PC-9 (cell line): ENCODE measurements around the gene ARMC9. TPM values are rescaled to one million over a fixed set of nuclear protein-coding genes. Genes with fewer than 3 reads are reported as not detected.

Experiments used
- BruUV-seq: library from RNA; stranded (reverse); fragments of 400-500 nt; replicated peaks from 2 replicates; lab custom pipeline; 2021; lab: Mats Ljungman, UMichigan
- CTCF ChIA-PET: fragments of 300-600 bp; sonication (Branson Sonifier 250); formaldehyde crosslinking; loops from one replicate; lab custom pipeline; 2022; ENCODE audit warnings: antibody characterized with exemption; lab: Charles Lee
- POLR2A ChIA-PET: fragments of 300-600 bp; sonication (Branson Sonifier 250); formaldehyde crosslinking; loops from one replicate; lab custom pipeline; 2022; ENCODE audit warnings: antibody characterized with exemption; ENCODE audit not compliant: unreplicated experiment; lab: Charles Lee
- DNase-seq, 2 experiments: peaks; one replicate each; pipeline versions ENCODE4 v3.0.0 to v3.0.0-alpha.2; 2015 to 2022; ENCODE audit warnings: mixed read lengths in 1 of 2
- H2AFZ ChIP-seq: fragments of 200-600 bp; sonication (generic); 2 replicates; pipeline ENCODE4 v1.8.1; 2017; ENCODE audit warnings: antibody characterized with exemption
- H3F3A ChIP-seq: fragments of 200-600 bp; sonication (generic); 2 replicates; pipeline ENCODE4 v1.8.1; 2017; ENCODE audit warnings: antibody characterized with exemption, mild to moderate bottlenecking, low read depth; ENCODE audit not compliant: insufficient read depth
- H3K27ac ChIP-seq: fragments of 200-600 bp; sonication (generic); 2 replicates; pipeline ENCODE4 v1.6.1; 2016; ENCODE audit warnings: mixed run types
- H3K27me3 ChIP-seq: fragments of 200-600 bp; sonication (generic); 2 replicates; pipeline ENCODE4 v1.6.1; 2016; ENCODE audit warnings: low read depth, mixed run types; ENCODE audit not compliant: insufficient read depth
- H3K36me3 ChIP-seq: fragments of 200-600 bp; sonication (generic); 2 replicates; pipeline ENCODE4 v1.6.1; 2016; ENCODE audit warnings: low read depth, mixed run types
- H3K4me1 ChIP-seq: fragments of 200-600 bp; sonication (generic); replicated peaks from 2 replicates; pipeline ENCODE4 v1.6.1; 2016; ENCODE audit warnings: mixed run types; ENCODE audit not compliant: insufficient read depth
- H3K4me2 ChIP-seq: fragments of 200-600 bp; sonication (generic); 2 replicates; pipeline ENCODE4 v1.6.1; 2017; ENCODE audit warnings: mixed run types
- H3K4me3 ChIP-seq: fragments of 200-600 bp; sonication (generic); 2 replicates; pipeline ENCODE4 v1.6.1; 2016; ENCODE audit warnings: mixed run types
- H3K79me2 ChIP-seq: fragments of 200-600 bp; sonication (generic); 2 replicates; pipeline ENCODE4 v1.6.1; 2017; ENCODE audit warnings: low read depth, mixed run types
- H3K9me2 ChIP-seq: fragments of 200-600 bp; sonication (generic); 2 replicates; pipeline ENCODE4 v1.8.1; 2017; ENCODE audit warnings: mild to moderate bottlenecking; ENCODE audit not compliant: insufficient read depth
- H3K9me3 ChIP-seq: fragments of 200-600 bp; sonication (generic); 2 replicates; pipeline ENCODE4 v1.8.1; 2016; ENCODE audit warnings: low read depth; ENCODE audit not compliant: insufficient read depth
- H4K20me1 ChIP-seq: fragments of 200-600 bp; sonication (generic); 2 replicates; pipeline ENCODE4 v1.8.1; 2017; ENCODE audit not compliant: insufficient read depth
- EZH2 ChIP-seq: fragments of 200-600 bp; sonication (generic); IDR thresholded peaks from 2 replicates; pipeline ENCODE4 v1.8.0; 2017; ENCODE audit warnings: antibody characterized with exemption, low read depth
- intact Hi-C: fragments of 100-400 bp; cut with micrococcal nuclease; formaldehyde crosslinking; loops from one replicate; pipeline ENCODE4 v1.10.0; 2022; ENCODE audit not compliant: unreplicated experiment
- microRNA-seq: library from miRNA; unstranded; fragments of <30 nt; microRNA quantifications from one replicate; pipeline ENCODE4 v1.2.0, GENCODE V29; 2021; ENCODE audit warnings: borderline number of aligned reads, borderline replicate concordance
- total RNA-seq: library from RNA; stranded (reverse); gene quantifications from 2 replicates; pipeline ENCODE4 v1.2.3, GENCODE V29; 2021
- TF ChIP-seq, protein P1 (sequence below): fragments of 200-600 bp; sonication (generic); conservative IDR thresholded peaks from 2 replicates; pipeline ENCODE4 v1.6.1; 2017; ENCODE audit warnings: mixed run types, antibody characterized with exemption, mild to moderate bottlenecking, moderate library complexity

Gene ARMC9
- total RNA-seq, 1 experiment from 2014 or later, result 23.4 TPM

DNA sequence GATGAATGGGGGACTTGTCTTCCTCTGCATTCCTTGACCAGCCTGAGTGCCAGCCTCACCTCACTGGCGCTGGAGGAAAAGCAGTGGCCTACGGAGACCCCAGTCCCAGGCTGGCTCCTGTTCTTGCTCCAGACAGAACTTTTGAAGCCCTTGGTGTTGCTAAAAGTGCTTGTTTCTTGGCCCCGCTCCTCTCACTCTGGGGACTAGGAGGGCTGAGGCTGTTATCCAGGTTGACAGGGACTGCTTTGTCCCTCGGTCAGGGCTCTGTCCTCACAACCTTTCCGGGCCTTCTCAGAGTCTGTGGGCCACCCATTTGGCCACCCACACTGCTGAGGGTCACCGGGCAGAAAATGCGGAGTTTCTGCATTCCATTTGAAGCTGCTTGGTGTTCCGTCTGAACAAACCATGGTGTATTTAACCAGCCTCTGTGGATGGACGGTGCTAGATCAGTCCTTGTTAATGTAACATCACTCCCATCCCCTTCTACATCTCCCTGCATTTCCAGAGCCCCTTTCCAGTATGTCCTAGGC lies 222.7 kb downstream of the ARMC9 start:
- CTCF ChIA-PET, result no interaction called here

DNA sequence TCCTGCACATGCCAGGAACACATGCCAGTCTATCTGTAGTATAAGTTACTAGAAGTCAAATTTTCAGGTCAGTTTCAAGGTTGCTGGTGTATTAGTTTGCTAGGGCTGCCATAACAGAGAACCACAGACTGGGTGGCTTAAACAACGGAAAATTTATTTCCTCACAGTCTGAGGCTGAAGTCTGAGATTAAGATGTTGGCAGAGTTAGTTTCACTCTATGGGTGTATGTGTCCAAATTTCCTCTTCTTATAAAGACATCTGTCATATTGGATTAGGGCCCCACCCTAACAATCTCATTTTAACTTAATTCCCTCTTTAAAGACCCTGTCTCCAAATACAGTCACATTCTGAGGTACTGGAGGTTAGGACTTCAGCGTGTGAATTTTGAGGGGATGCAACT lies 223.6 kb downstream of the ARMC9 start:
- H3K4me1 ChIP-seq, result peaks cover 11% of the 10 kb centered on the region
- no peak overlapping the region for H3K27ac ChIP-seq
- ChIA-PET CTCF (no interaction called here), POLR2A (no interaction called here)
- H3K9me2 ChIP-seq, result no peaks in the 10 kb centered on the region
- H4K20me1 ChIP-seq, result no peaks in the 10 kb centered on the region
- intact Hi-C loops, result no loop called here
- no TSS peak for BruUV-seq
- H2AFZ ChIP-seq, result no peak overlapping the region
- no peaks in the 10 kb centered on the region for H3K27me3 ChIP-seq
- H3K4me2 ChIP-seq, result no peak overlapping the region
- H3K36me3 ChIP-seq, result no peaks in the 10 kb centered on the region
- no peak for DNase-seq
- H3F3A ChIP-seq, result no peaks in the 10 kb centered on the region
- H3K9me3 ChIP-seq, result no peaks in the 10 kb centered on the region
- H3K4me3 ChIP-seq, result no peak overlapping the region
- no peaks in the 10 kb centered on the region for H3K79me2 ChIP-seq
- TF ChIP-seq, protein P1, sequence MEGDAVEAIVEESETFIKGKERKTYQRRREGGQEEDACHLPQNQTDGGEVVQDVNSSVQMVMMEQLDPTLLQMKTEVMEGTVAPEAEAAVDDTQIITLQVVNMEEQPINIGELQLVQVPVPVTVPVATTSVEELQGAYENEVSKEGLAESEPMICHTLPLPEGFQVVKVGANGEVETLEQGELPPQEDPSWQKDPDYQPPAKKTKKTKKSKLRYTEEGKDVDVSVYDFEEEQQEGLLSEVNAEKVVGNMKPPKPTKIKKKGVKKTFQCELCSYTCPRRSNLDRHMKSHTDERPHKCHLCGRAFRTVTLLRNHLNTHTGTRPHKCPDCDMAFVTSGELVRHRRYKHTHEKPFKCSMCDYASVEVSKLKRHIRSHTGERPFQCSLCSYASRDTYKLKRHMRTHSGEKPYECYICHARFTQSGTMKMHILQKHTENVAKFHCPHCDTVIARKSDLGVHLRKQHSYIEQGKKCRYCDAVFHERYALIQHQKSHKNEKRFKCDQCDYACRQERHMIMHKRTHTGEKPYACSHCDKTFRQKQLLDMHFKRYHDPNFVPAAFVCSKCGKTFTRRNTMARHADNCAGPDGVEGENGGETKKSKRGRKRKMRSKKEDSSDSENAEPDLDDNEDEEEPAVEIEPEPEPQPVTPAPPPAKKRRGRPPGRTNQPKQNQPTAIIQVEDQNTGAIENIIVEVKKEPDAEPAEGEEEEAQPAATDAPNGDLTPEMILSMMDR, result no peak
- no peak for TF ChIP-seq EZH2

More for the DNA sequence above, 222.7 kb downstream of the ARMC9 start:
- H3K9me3 ChIP-seq, result no peaks in the 10 kb centered on the region
- no peaks in the 10 kb centered on the region for H4K20me1 ChIP-seq
- no peak overlapping the region for H3K27ac ChIP-seq
- POLR2A ChIA-PET, result no interaction called here
- peaks cover 11% of the 10 kb centered on the region for H3K4me1 ChIP-seq
- DNase-seq, result no peak
- intact Hi-C loops, result no loop called here
- H3K27me3 ChIP-seq, result no peaks in the 10 kb centered on the region
- no peak overlapping the region for H2AFZ ChIP-seq
- TF ChIP-seq, protein P1, result no peak
- TF ChIP-seq EZH2, result no peak
- H3K4me3 ChIP-seq, result no peak overlapping the region
- no TSS peak for BruUV-seq
- no peaks in the 10 kb centered on the region for H3K9me2 ChIP-seq
- no peaks in the 10 kb centered on the region for H3F3A ChIP-seq
- no peaks in the 10 kb centered on the region for H3K79me2 ChIP-seq
- H3K4me2 ChIP-seq, result no peak overlapping the region
- H3K36me3 ChIP-seq, result no peaks in the 10 kb centered on the region

DNA sequence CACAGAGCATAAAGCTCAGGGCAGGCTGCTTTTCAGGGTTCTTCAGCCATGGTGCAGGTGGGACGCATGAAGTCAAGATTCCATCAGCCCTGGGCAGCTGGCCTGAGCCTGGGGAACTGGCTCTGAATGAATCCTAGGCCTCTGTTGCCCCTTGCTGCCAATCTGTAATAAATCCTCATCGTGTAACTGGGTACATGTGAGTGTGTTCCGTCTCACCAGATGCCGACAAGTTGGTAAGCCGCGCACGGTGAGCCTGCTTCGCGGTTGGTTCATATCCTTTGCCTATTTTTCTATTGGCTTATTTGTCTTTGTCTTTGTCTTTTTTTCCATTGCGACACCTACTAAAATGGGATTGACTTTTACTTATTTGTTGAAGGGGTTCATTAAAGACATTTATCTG lies 224.7 kb downstream of the ARMC9 start:
- no peaks in the 10 kb centered on the region for H3K9me2 ChIP-seq
- H3K36me3 ChIP-seq, result no peaks in the 10 kb centered on the region
- no peaks in the 10 kb centered on the region for H3K9me3 ChIP-seq
- H3K4me3 ChIP-seq, result no peak overlapping the region
- H3K27ac ChIP-seq, result no peak overlapping the region
- peaks cover 11% of the 10 kb centered on the region for H3K4me1 ChIP-seq
- H3K27me3 ChIP-seq, result no peaks in the 10 kb centered on the region
- H3F3A ChIP-seq, result no peaks in the 10 kb centered on the region
- H3K79me2 ChIP-seq, result no peaks in the 10 kb centered on the region
- no peaks in the 10 kb centered on the region for H4K20me1 ChIP-seq
- intact Hi-C loops, result no loop called here
- H2AFZ ChIP-seq, result no peak overlapping the region
- no TSS peak for BruUV-seq
- CTCF ChIA-PET, result interaction anchor here (0.6 kb wide), 1 partner anchor 59 kb away, joined by 3 read pairs; no protein-coding TSS in a partner anchor
- POLR2A ChIA-PET, result no interaction called here
- no peak for DNase-seq
- H3K4me2 ChIP-seq, result no peak overlapping the region
- TF ChIP-seq EZH2, result no peak
- TF ChIP-seq, protein P1, result no peak

Small RNA genes lying within 50 kb of the gene (microRNA-seq; reads per million reads assigned to microRNA genes)
- gene MIR4777, result not detected

Other genes with a start within 250 kb of the ARMC9 start
- gene SPATA3, start 202.5 kb upstream of the ARMC9 start, total RNA-seq, result not detected in 2 replicates
- gene C2orf72, start 161.1 kb upstream of the ARMC9 start, total RNA-seq, result 0.13 TPM in 1 of 2 replicates, not detected in the other
- gene PSMD1, start 141.8 kb upstream of the ARMC9 start, total RNA-seq, result 80.6 and 119 TPM in 2 replicates
- gene HTR2B, start 73.6 kb upstream of the ARMC9 start, total RNA-seq, result not detected in 2 replicates
- 14.0 and 25.8 TPM in 2 replicates for gene B3GNT7, start 197.1 kb downstream of the ARMC9 start, total RNA-seq